Iris pigment epithelial cell (primary cell): ENCODE results near the gene FAM222A.

ENCODE experiments used
- DNase-seq: peaks from one replicate; pipeline ENCODE4 v3.0.0-alpha.2; 2011; ENCODE audit warnings: low read depth

The FAM222A gene

DNA sequence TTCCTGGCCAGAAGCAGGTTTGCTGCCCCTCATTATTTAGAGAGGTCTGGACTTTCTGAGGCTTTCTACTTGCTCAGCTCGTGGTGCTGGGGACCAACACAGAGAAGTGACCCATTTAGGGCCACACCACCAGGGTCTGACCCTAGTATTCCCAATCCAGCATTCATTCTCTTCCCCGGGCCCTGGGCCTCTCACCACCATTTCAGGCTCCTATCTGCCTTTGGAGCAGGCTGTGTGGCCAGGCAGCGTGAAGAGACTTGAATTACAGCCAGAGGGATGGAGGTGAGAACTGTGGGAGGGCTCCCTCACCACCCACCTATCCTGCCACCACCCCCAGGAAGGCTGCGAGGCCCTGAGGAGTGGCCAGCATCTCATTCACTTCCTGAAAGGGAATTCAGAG lies 24.6 kb downstream of the FAM222A start:
- no peak for DNase-seq

DNA sequence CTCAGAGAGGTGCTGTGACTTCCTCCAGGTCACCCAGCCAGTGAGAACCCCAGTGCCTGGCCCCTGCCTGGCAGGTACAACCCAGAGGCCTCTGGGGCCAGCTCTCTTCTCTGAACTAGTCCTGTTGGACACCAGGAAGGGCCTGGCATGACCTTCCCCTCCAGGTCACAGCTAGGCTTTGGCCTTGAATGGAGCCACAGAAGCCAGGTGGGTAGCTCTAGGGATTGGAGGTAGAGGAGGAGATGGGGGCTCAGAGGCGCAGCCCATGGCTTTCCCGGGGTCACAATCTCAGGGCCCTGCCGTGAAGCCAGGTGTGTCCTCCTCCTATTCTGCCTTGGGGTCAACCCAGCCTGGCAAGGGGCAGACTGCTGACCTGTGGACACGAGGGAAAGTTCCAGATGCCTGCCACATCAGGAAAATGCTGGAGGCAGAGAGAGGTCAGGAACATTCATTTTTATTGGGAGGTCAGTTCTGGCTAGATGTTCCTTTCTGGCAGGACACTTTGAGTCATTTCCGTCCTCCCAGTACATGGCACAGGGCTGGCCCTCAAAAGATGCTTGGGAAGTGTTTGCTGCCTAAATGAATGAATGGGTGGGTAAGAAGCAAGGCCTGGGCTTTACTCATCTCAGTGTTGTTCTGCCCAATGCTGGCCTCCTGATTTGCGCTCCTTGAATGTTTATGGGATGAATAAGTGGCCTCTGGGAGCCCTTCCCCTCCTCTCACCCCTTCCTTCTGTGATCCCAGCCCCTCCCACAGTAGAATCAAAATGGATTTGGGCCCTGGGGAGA lies 25.4 kb downstream of the FAM222A start:
- no peak for DNase-seq

GRCh38 chr12:109739747-109740693 lies 26.4 kb downstream of the FAM222A start:
- DNase-seq: no peak

- DNase-seq: no peak
These were observed 27.1 kb downstream of the FAM222A start for GRCh38 chr12:109740694-109741245.

GRCh38 chr12:109741286-109741969 lies 27.8 kb downstream of the FAM222A start:
- DNase-seq: no peak

DNA sequence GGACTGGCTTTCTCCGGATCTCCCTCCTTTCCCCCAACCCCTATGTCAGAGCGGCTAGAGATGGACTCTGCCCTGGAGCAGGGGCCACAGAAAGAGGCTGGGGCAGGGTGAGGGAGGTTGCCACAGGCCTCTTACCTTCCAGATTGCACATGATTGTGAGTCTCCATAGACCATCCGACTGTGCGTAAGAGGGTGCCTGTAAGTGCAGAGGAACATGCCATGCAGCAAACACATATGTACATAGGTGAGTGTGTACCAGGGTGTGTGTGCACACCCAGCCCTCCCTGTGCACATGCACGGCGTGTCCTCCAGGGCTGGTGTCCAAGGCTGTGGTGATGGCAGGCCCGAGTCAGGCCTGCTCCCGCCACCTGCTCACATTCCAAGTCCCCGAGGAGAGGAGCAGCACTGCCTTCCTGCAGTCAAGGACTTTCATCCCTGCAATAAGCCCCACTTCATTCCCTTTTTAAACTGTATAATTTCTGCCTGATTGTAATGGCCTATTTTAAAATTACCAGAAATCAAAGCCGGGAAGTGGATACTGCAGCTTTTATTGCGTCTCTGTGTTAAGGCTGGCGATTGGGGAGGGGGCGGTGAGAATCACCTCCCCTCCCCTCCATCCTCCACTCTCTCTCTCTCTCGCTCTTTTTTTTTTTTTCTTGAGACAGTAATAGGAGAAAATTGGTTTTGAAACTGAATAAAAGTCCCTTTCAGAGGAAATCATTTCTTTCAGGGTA lies 28.5 kb downstream of the FAM222A start:
- DNase-seq: no peak

- DNase-seq: no peak
These were observed 29.7 kb downstream of the FAM222A start for GRCh38 chr12:109743076-109743910.

GRCh38 chr12:109744026-109744425 lies 30.4 kb downstream of the FAM222A start:
- DNase-seq: no peak

GRCh38 chr12:109744986-109745942 lies 31.6 kb downstream of the FAM222A start:
- DNase-seq: no peak

DNA sequence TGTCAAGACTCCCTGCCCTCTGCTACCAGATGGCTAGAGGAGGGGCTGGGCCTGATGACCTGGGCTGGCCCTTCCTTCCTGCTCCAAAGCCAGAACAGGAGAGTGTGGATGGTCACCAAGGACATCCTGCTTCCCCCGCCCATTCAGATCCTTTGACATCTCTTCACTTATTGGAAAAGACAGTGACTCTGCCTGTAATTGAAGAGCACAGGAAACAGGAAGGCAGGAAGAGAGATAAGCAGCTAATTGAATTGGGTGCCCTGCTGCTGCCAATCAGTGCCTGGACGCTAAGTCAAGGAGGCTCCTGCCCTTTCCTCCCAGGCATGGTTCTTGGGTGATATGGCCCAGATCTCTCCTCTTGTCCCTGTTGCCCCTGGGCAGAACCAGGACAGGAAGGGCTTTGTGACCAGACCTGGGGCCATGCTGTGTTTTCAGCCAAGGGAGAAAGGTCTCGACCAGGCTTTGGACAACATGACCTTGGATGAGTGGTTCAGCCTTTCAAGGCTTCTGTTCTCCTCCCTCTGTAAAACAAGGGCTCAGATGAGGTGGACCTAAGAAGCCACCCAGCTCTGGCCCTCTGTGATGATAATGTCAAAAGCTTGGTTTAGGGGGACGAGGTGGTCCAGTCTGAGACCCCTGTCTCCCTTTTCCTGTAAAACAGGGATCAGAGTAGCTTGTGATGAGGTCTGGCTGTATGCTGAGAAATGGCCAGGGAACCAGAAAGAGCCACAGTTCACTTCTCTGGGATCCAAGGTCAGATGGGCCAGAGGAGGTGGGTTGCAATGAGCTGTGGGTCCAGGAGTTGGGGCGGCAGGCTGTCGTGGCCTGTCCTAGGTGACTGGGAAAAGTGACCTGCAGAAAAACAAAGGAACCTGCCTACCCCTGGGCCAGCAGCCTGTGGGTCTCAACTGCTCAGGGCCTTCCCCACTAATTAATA lies 38.8 kb downstream of the FAM222A start:
- no peak for DNase-seq

DNA sequence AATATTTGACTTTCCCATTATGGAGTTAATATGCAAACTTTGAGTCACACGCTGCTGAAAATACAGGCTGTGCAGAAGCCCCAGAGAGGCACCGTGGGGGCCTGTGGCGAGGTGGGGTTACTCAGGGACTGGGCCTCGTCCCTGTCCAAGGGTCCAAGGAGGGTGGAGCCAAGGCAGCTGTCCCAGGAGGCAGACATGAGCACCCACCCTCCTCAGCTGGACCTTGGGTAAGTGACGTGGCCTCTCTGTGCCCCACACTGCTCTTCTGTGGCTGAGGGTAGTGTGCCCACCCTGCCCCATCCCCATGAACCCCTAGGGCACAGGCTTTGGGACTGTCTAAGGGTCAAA lies 39.4 kb downstream of the FAM222A start:
- DNase-seq: no peak

DNA sequence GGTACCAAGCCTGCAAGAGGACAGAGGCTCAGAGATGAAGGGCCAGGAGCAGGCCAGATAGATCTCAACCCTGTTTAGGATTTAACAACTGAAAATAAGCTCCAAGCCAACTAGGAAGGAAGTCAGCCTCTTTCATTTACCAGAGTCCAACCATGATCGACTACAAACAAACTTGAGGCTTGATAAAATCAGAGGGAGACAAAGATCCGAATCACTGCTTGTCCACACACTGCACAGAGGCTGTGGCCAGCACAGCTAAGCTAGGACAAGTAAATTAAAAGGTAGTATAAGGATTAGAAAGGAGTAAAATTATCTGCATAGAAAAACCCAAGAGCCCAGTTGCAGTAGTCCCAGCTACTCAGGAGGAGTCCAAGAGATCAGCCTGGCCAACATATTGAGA lies 40.3 kb downstream of the FAM222A start:
- no peak for DNase-seq

DNA sequence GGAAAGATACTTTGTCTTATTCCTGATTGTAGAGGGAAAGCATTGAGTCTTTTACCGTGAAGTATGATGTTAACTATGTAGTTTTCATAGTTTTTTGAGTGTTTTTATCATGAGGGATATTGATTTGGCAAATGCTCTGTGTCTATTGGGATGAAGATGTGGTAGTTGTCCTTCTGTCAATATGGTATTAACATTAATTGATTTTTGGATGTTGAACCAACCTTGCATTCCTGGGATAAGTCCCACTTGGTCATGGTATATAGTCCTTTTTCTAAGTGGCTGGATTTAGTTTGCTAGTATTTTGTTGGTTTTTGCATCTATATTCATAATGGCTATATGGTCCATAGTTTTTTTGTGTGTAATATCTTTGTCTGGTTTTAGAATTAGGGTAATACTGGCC lies 42.8 kb downstream of the FAM222A start:
- no peak for DNase-seq

- no peak for DNase-seq
These were observed 44.1 kb downstream of the FAM222A start for GRCh38 chr12:109757671-109758265.

- DNase-seq: no peak
These were observed 45.1 kb downstream of the FAM222A start for GRCh38 chr12:109758426-109759420.

DNA sequence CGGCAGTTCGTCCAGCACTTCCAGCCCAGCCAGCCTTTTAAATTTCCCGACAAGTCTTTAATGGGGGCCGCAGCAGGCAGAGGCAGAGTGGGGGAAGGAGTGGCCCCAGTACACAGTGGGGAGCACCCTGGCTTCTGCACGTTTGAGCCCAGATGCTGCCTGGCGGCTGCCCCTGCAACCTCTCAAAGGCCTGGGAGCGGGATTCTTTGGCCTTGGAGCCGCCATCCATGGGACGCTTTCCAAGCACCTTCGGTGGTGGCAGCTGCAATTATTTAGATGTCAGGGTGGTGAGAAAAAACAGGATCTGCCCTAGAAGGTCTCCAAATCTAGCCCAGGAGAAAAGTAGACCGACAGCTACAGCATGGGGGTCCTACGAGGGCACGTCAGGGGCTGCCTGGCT lies 46.0 kb downstream of the FAM222A start:
- DNase-seq: no peak
